Gastroesophageal sphincter (tissue), 4 donors: ENCODE data around the gene ZNF507. TPM values are rescaled to one million over a fixed set of nuclear protein-coding genes. Genes with fewer than 3 reads are reported as not detected.

ENCODE experiments used
- ATAC-seq: fragments of 150-250 bp; one replicate; pipeline ENCODE4 v1.9.1; 2016; ENCODE audit warnings: mild to moderate bottlenecking, moderate library complexity
- H3K27ac ChIP-seq, 4 donors: fragments of 200-600 bp; sonication (generic) in 3 of 4; 1 replicate in 3 of 4; 2 replicates in 1 of 4; pipeline ENCODE4 v1.5.1; 2016 to 2019
- H3K27me3 ChIP-seq: fragments of 200-600 bp; sonication (generic); one replicate; pipeline ENCODE4 v1.5.1; 2019
- H3K36me3 ChIP-seq, 2 donors: fragments of 200-600 bp; sonication (generic); one replicate each; pipeline ENCODE4 v1.5.1; 2019; ENCODE audit warnings: control low read depth in 1 of 2
- H3K4me1 ChIP-seq, 3 donors: fragments of 200-600 bp; sonication (generic); 1 replicate in 2 of 3; 2 replicates in 1 of 3; pipeline ENCODE4 v1.5.1; 2016 to 2019; ENCODE audit warnings: control low read depth in 2 of 3
- H3K4me3 ChIP-seq, 2 donors: fragments of 200-600 bp; sonication (generic); one replicate each; pipeline ENCODE4 v1.5.1; 2019; ENCODE audit warnings: mild to moderate bottlenecking in 1 of 2, moderate library complexity in 1 of 2
- H3K9me3 ChIP-seq, 3 donors: fragments of 200-600 bp; sonication (generic); one replicate each; pipeline ENCODE4 v1.5.1; 2017 to 2019; ENCODE audit warnings: control low read depth in 2 of 3
- EP300 ChIP-seq: sonication (generic); formaldehyde crosslinking; IDR thresholded peaks from one replicate; pipeline ENCODE4 v1.6.1; 2017; ENCODE audit warnings: antibody characterized with exemption, mild to moderate bottlenecking
- POLR2A ChIP-seq, 2 donors: fragments of 450-650 bp; IDR thresholded peaks; one replicate each; pipeline ENCODE4 v1.6.1; 2017; ENCODE audit warnings: antibody characterized with exemption in 2 of 2, mild to moderate bottlenecking in 2 of 2, moderate library complexity in 1 of 2
- POLR2AphosphoS5 ChIP-seq: sonication (generic); formaldehyde crosslinking; IDR thresholded peaks from one replicate; pipeline ENCODE4 v1.6.1; 2017; ENCODE audit warnings: antibody characterized with exemption
- WGBS, 2 donors: methylation state at CpG; one replicate each; pipeline ENCODE4 v1.1.5; 2018; ENCODE audit warnings: low coverage in 1 of 2; 5-methylcytosine and 5-hydroxymethylcytosine counted together
- total RNA-seq, 4 donors: library from RNA; depleted of rRNA; stranded (reverse); fragments of >200 nt; gene quantifications; one replicate each; pipeline ENCODE4 v1.1.0, GENCODE V29; 2016
- TF ChIP-seq, protein P1 (sequence below), 4 experiments: fragments of 200-600 bp in 2 of 4; fragments of 450-650 bp in 2 of 4; sonication (generic) in 1 of 4; IDR thresholded peaks; one replicate each; pipeline ENCODE4 v1.5.1; 2017 to 2019; ENCODE audit warnings: antibody characterized with exemption in 4 of 4, mild to moderate bottlenecking in 2 of 4, moderate library complexity in 2 of 4

The ZNF507 gene
- total RNA-seq, 4 donors from 2014 or later, result 13.9 to 28.8 (median 22.3) TPM

GRCh38 chr19:32316034-32316433 is 29.4 kb upstream of the ZNF507 start:
- WGBS, 2 donors, result 86 to 92% methylated on average over 4 of the region's 6 CpGs
- H3K4me1 ChIP-seq, result no peaks in the 10 kb centered on the region
- no peaks in the 10 kb centered on the region for H3K9me3 ChIP-seq
- no peak overlapping the region for H3K27ac ChIP-seq
- peaks cover 25% of the 10 kb centered on the region for H3K27me3 ChIP-seq
- ATAC-seq, result no peak
- H3K4me3 ChIP-seq, result no peak overlapping the region
- H3K36me3 ChIP-seq, result no peaks in the 10 kb centered on the region
- TF ChIP-seq POLR2A (IDR thresholded peaks at IDR 0.05) (no peak), EP300 (no peak), POLR2AphosphoS5 (no peak)
- TF ChIP-seq, protein P1, sequence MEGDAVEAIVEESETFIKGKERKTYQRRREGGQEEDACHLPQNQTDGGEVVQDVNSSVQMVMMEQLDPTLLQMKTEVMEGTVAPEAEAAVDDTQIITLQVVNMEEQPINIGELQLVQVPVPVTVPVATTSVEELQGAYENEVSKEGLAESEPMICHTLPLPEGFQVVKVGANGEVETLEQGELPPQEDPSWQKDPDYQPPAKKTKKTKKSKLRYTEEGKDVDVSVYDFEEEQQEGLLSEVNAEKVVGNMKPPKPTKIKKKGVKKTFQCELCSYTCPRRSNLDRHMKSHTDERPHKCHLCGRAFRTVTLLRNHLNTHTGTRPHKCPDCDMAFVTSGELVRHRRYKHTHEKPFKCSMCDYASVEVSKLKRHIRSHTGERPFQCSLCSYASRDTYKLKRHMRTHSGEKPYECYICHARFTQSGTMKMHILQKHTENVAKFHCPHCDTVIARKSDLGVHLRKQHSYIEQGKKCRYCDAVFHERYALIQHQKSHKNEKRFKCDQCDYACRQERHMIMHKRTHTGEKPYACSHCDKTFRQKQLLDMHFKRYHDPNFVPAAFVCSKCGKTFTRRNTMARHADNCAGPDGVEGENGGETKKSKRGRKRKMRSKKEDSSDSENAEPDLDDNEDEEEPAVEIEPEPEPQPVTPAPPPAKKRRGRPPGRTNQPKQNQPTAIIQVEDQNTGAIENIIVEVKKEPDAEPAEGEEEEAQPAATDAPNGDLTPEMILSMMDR (IDR thresholded peaks at IDR 0.05), result no peak

DNA sequence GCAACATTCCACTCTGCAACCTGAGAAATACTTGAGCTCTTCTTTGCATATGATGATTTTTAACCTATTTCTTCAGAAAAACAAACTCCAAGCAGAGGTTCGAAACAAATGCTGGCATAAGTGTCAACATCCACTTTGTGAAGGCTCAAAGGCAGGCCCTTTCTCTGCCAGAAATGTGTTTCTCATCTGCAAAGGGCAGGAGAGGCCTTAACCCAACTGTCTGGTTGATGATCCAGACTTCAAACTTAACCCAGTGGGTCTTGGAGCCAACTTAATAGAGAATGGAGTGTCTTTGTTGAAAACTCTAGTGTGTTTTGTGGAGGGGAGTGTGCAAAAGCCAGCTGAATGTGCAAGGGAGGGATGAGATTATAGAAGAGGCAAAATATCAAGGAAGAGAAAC is 28.3 kb upstream of the ZNF507 start:
- Histone ChIP-seq H3K36me3 (no peaks in the 10 kb centered on the region), H3K9me3 (no peaks in the 10 kb centered on the region), H3K27ac (no peak overlapping the region), H3K4me3 (no peak overlapping the region), H3K27me3 (peaks cover 21% of the 10 kb centered on the region), H3K4me1 (no peaks in the 10 kb centered on the region)
- no peak for ATAC-seq
- 50% methylated on average over 1 of the region's 1 CpG; no CpG with 5 or more reads in 1 of the 2 donors for WGBS, 2 donors
- TF ChIP-seq POLR2AphosphoS5 (no peak), EP300 (no peak), POLR2A (IDR thresholded peaks at IDR 0.05) (no peak)
- TF ChIP-seq, protein P1 (IDR thresholded peaks at IDR 0.05), result no peak

- 38 to 52% methylated on average over 3 to 5 of the region's 5 CpGs for WGBS, 2 donors
- peaks cover 14% of the 10 kb centered on the region for H3K27me3 ChIP-seq
- no peak for ATAC-seq
- H3K4me3 ChIP-seq, result no peak overlapping the region
- no peak overlapping the region for H3K27ac ChIP-seq
- H3K9me3 ChIP-seq, result no peaks in the 10 kb centered on the region
- H3K36me3 ChIP-seq, result no peaks in the 10 kb centered on the region
- no peaks in the 10 kb centered on the region for H3K4me1 ChIP-seq
- TF ChIP-seq, protein P1 (IDR thresholded peaks at IDR 0.05), result peak in 1 of 4 experiments; percentile 24
- TF ChIP-seq EP300, result no peak
Measured at GRCh38 chr19:32318884-32319520, 26.4 kb upstream of the ZNF507 start.

GRCh38 chr19:32322541-32322940 is 22.9 kb upstream of the ZNF507 start:
- WGBS, 2 donors, result 63 to 100% methylated on average over 1 of the region's 7 CpGs
- H3K4me3 ChIP-seq, result no peak overlapping the region
- no peaks in the 10 kb centered on the region for H3K4me1 ChIP-seq
- TF ChIP-seq POLR2A (IDR thresholded peaks at IDR 0.05), result no peak
- no peak for TF ChIP-seq EP300
- no peak for TF ChIP-seq POLR2AphosphoS5
- TF ChIP-seq, protein P1 (IDR thresholded peaks at IDR 0.05), result no peak
- H3K9me3 ChIP-seq, result no peaks in the 10 kb centered on the region
- peaks cover 30% of the 10 kb centered on the region for H3K27me3 ChIP-seq
- no peaks in the 10 kb centered on the region for H3K36me3 ChIP-seq
- no peak overlapping the region for H3K27ac ChIP-seq
- ATAC-seq, result no peak

GRCh38 chr19:32324631-32325285 is 20.7 kb upstream of the ZNF507 start:
- H3K4me3 ChIP-seq, result no peak overlapping the region
- ATAC-seq, result no peak
- 48 to 52% methylated on average over 8 to 10 of the region's 10 CpGs for WGBS, 2 donors
- H3K27ac ChIP-seq, result no peak overlapping the region
- H3K4me1 ChIP-seq, result no peaks in the 10 kb centered on the region
- no peak for TF ChIP-seq EP300
- TF ChIP-seq, protein P1 (IDR thresholded peaks at IDR 0.05), result no peak
- no peak for TF ChIP-seq POLR2A (IDR thresholded peaks at IDR 0.05)
- TF ChIP-seq POLR2AphosphoS5, result no peak
- no peaks in the 10 kb centered on the region for H3K9me3 ChIP-seq
- H3K36me3 ChIP-seq, result no peaks in the 10 kb centered on the region
- H3K27me3 ChIP-seq, result peaks cover 43% of the 10 kb centered on the region
